H1 (cell line): ENCODE results near the gene DCXR. TPM values are rescaled to one million over a fixed set of nuclear protein-coding genes. Genes with fewer than 3 reads are reported as not detected.

ENCODE experiments used
- CTCF ChIA-PET: fragments of 300-600 bp; sonication (Branson Sonifier 250); formaldehyde crosslinking; loops from one replicate; lab custom pipeline; 2021; ENCODE audit not compliant: partially characterized antibody; lab: Charles Lee
- POLR2A ChIA-PET: fragments of 300-600 bp; sonication (Branson Sonifier 250); formaldehyde crosslinking; loops from one replicate; lab custom pipeline; 2021; ENCODE audit warnings: inconsistent platforms; ENCODE audit not compliant: partially characterized antibody; lab: Charles Lee
- DNase-seq, 2 experiments: peaks; one replicate each; pipeline versions ENCODE4 v3.0.0 to v3.0.0-alpha.2; 2010 to 2022; ENCODE audit warnings: low spot score in 2 of 2, low read depth in 1 of 2, mixed read lengths in 1 of 2
- FAIRE-seq: peaks from 2 replicates; lab custom pipeline; 2011; peaks lifted over from hg19 to GRCh38; lab: Jason Lieb, UNC
- H2AFZ ChIP-seq: 2 replicates; pipeline ENCODE4 v1.8.1; 2012; ENCODE audit warnings: low read length, inconsistent platforms
- H2AK5ac ChIP-seq: 2 replicates; pipeline ENCODE4 v1.6.1; 2013; ENCODE audit warnings: low read depth, low read length
- H2BK120ac ChIP-seq: replicated peaks from 2 replicates; pipeline ENCODE3; 2013; ENCODE audit warnings: low read depth, low read length, inconsistent platforms
- H2BK12ac ChIP-seq: 2 replicates; pipeline ENCODE4 v1.6.1; 2013; ENCODE audit warnings: low read depth, low read length
- H2BK15ac ChIP-seq: 2 replicates; pipeline ENCODE4 v1.6.1; 2013; ENCODE audit warnings: low read length
- H2BK20ac ChIP-seq: 2 replicates; pipeline ENCODE4 v1.6.1; 2013; ENCODE audit warnings: low read length
- H2BK5ac ChIP-seq: 2 replicates; pipeline ENCODE4 v1.6.1; 2013; ENCODE audit warnings: low read depth, low read length
- H3K14ac ChIP-seq: 2 replicates; pipeline ENCODE4 v1.6.1; 2013; ENCODE audit warnings: inconsistent platforms; ENCODE audit not compliant: insufficient read length
- H3K18ac ChIP-seq: 2 replicates; pipeline ENCODE4 v1.6.1; 2013; ENCODE audit warnings: low read length; ENCODE audit errors: extremely low read depth
- H3K23ac ChIP-seq: 2 replicates; pipeline ENCODE4 v1.6.1; 2013; ENCODE audit warnings: inconsistent platforms; ENCODE audit not compliant: insufficient read length
- H3K23me2 ChIP-seq: 2 replicates; pipeline ENCODE4 v1.6.1; 2013; ENCODE audit warnings: low read depth, low read length
- H3K27ac ChIP-seq: 2 replicates; pipeline ENCODE4 v1.6.1; 2011; ENCODE audit warnings: low read depth, low read length, inconsistent platforms
- H3K27me3 ChIP-seq, 4 experiments: replicated peaks in 1 of 4; 1 replicate in 1 of 4; 2 replicates in 3 of 4; pipeline versions ENCODE4 v1.6.1 to v1.8.1; 2011 to 2013; ENCODE audit warnings: low read length in 3 of 4, mild to moderate bottlenecking in 3 of 4, inconsistent platforms in 2 of 4, mixed read lengths in 2 of 4, moderate library complexity in 1 of 4; ENCODE audit not compliant: control insufficient read depth in 3 of 4, insufficient read depth in 3 of 4; ENCODE audit errors: extremely low read depth in 1 of 4
- H3K36me3 ChIP-seq, 4 experiments: 2 replicates each; pipeline versions ENCODE4 v1.6.1 to v1.8.1; 2011 to 2013; ENCODE audit warnings: mild to moderate bottlenecking in 4 of 4, low read length in 3 of 4, moderate library complexity in 2 of 4, control low read depth in 1 of 4, inconsistent platforms in 1 of 4; ENCODE audit not compliant: insufficient read depth in 4 of 4, control insufficient read depth in 2 of 4
- H3K4ac ChIP-seq: replicated peaks from 2 replicates; pipeline ENCODE3; 2013; ENCODE audit warnings: low read length, low read depth, mixed read lengths, inconsistent platforms; ENCODE audit not compliant: insufficient read length
- H3K4me1 ChIP-seq, 4 experiments: replicated peaks in 1 of 4; 1 replicate in 1 of 4; 2 replicates in 3 of 4; pipeline versions ENCODE4 v1.6.1 to v1.8.1; 2011 to 2013; ENCODE audit warnings: low read length in 3 of 4, inconsistent platforms in 2 of 4, mixed read lengths in 1 of 4; ENCODE audit not compliant: insufficient read depth in 4 of 4, control insufficient read depth in 3 of 4
- H3K4me2 ChIP-seq, 2 experiments: 2 replicates each; pipeline versions ENCODE4 v1.6.1 to v1.8.1; 2011 to 2013; ENCODE audit warnings: low read depth in 2 of 2, low read length in 2 of 2, control low read depth in 1 of 2, inconsistent platforms in 1 of 2, mild to moderate bottlenecking in 1 of 2; ENCODE audit not compliant: insufficient read depth in 1 of 2
- H3K4me3 ChIP-seq, 4 experiments: fragments of 200-600, 300-600 bp in 1 of 4; sonication (generic), shearing (Covaris generic), sonication (Bioruptor Twin) in 1 of 4; 2 replicates each; pipeline versions ENCODE4 v1.5.1 to v1.8.1; 2011 to 2016; ENCODE audit warnings: low read length in 4 of 4, low read depth in 3 of 4, control low read depth in 2 of 4, inconsistent platforms in 2 of 4, mild to moderate bottlenecking in 2 of 4, mixed read lengths in 1 of 4, moderate library complexity in 1 of 4; ENCODE audit not compliant: insufficient read depth in 2 of 4; ENCODE audit errors: extremely low read depth in 1 of 4
- H3K56ac ChIP-seq: replicated peaks from 2 replicates; pipeline ENCODE3; 2013; ENCODE audit warnings: low read depth, mild to moderate bottlenecking, mixed read lengths, low read length, inconsistent platforms; ENCODE audit not compliant: insufficient read length
- H3K79me1 ChIP-seq: 2 replicates; pipeline ENCODE4 v1.6.1; 2013; ENCODE audit warnings: low read depth, low read length, control low read depth
- H3K79me2 ChIP-seq, 2 experiments: 2 replicates each; pipeline versions ENCODE4 v1.6.1 to v1.8.1; 2012 to 2013; ENCODE audit warnings: low read length in 2 of 2, mild to moderate bottlenecking in 2 of 2, inconsistent platforms in 1 of 2; ENCODE audit not compliant: insufficient read depth in 2 of 2, control insufficient read depth in 1 of 2
- H3K9ac ChIP-seq, 4 experiments: replicated peaks in 1 of 4; 1 replicate in 1 of 4; 2 replicates in 3 of 4; pipeline versions ENCODE4 v1.6.1 to v1.8.1; 2011 to 2013; ENCODE audit warnings: low read depth in 3 of 4, low read length in 3 of 4, control low read depth in 2 of 4, mild to moderate bottlenecking in 2 of 4, moderate library complexity in 2 of 4, inconsistent platforms in 1 of 4; ENCODE audit errors: extremely low read depth in 1 of 4
- H3K9me3 ChIP-seq, 2 experiments: 2 replicates each; pipeline versions ENCODE4 v1.6.1 to v1.8.1; 2012 to 2013; ENCODE audit warnings: mild to moderate bottlenecking in 2 of 2, moderate library complexity in 2 of 2, control low read depth in 1 of 2, inconsistent platforms in 1 of 2, low read depth in 1 of 2, low read length in 1 of 2, mixed read lengths in 1 of 2; ENCODE audit not compliant: insufficient read depth in 2 of 2
- H4K20me1 ChIP-seq, 2 experiments: replicated peaks in 1 of 2; 2 replicates each; pipeline versions ENCODE3 to v1.8.1; 2011 to 2013; ENCODE audit warnings: inconsistent platforms in 2 of 2, low read length in 2 of 2, mild to moderate bottlenecking in 1 of 2; ENCODE audit not compliant: insufficient read depth in 2 of 2, control insufficient read depth in 1 of 2
- H4K5ac ChIP-seq: 2 replicates; pipeline ENCODE4 v1.6.1; 2013; ENCODE audit warnings: low read length, low read depth, mixed read lengths, inconsistent platforms; ENCODE audit not compliant: insufficient read length
- H4K8ac ChIP-seq: 2 replicates; pipeline ENCODE4 v1.8.0; 2013; ENCODE audit warnings: mild to moderate bottlenecking, moderate library complexity, low read length, inconsistent platforms; ENCODE audit not compliant: insufficient read depth; ENCODE audit errors: extremely low read depth
- H4K91ac ChIP-seq: replicated peaks from 2 replicates; pipeline ENCODE3; 2013; ENCODE audit warnings: low read length, mixed read lengths, inconsistent platforms; ENCODE audit not compliant: insufficient read length
- BACH1 ChIP-seq: IDR thresholded peaks from 2 replicates; pipeline ENCODE4 v1.6.1; 2012; ENCODE audit warnings: low read length, improper control_type of control experiment
- KDM1A ChIP-seq: fragments of 200-600, 300-600 bp; sonication (generic); IDR thresholded peaks from 2 replicates; pipeline ENCODE4 v1.7.1; 2016; ENCODE audit warnings: mild to moderate bottlenecking, low read length, borderline replicate concordance
- NANOG ChIP-seq: IDR thresholded peaks from 2 replicates; pipeline ENCODE4 v1.6.1; 2011; ENCODE audit warnings: low read length, low read depth, mild to moderate bottlenecking, inconsistent platforms; ENCODE audit not compliant: insufficient read depth, poor library complexity, severe bottlenecking
- TAF7 ChIP-seq: optimal IDR thresholded peaks from 2 replicates; pipeline ENCODE3; 2011; ENCODE audit warnings: low read depth, mild to moderate bottlenecking, inconsistent platforms, low read length, moderate library complexity, borderline replicate concordance
- WGBS, 2 experiments: shearing (Covaris generic) in 1 of 2; methylation state at CpG; one replicate each; pipeline versions ENCODE4 v1.1.6 to v1.1.7; 2013 to 2015; ENCODE audit warnings: low lambda C conversion rate in 2 of 2, mixed read lengths in 2 of 2, inconsistent platforms in 1 of 2, low coverage in 1 of 2, missing lambda C conversion rate in 1 of 2; ENCODE audit not compliant: insufficient replicate concordance in 2 of 2, insufficient coverage in 1 of 2, insufficient read length in 1 of 2; ENCODE audit errors: extremely low coverage in 1 of 2, missing lambda C conversion rate in 1 of 2; 5-methylcytosine and 5-hydroxymethylcytosine counted together
- polyA plus RNA-seq, 7 experiments: library from polyadenylated mRNA; depleted of rRNA in 3 of 7; stranded (reverse) in 5 of 7; unstranded in 2 of 7; fragments of >200 nt in 5 of 7; fragments of 200-250 nt in 2 of 7; gene quantifications; 1 replicate in 5 of 7; 2 replicates in 1 of 7; 4 replicates in 1 of 7; pipeline versions ENCODE4 v1.2.1 to v1.2.3, GENCODE V29; 2011 to 2013; ENCODE audit warnings: missing spikeins in 2 of 7, mixed read lengths in 2 of 7
- total RNA-seq: library from RNA; stranded (reverse); fragmentation: NEBNext Ultra II Directional; extraction: Animal tissue kit (Norgen Biotek cat#: 25700); gene quantifications from 2 replicates; pipeline ENCODE4 v1.2.1, GENCODE V29; 2021

The DCXR gene
- total and polyA plus RNA-seq, 2 of the 8 experiments (the other 6 are each of a cell fraction or from before 2014, with no cell fraction given): 96.3 to 212 TPM

- Histone ChIP-seq H4K20me1 (peaks cover 0 to 6% of the 10 kb centered on the region in 2 experiments), H2BK20ac (no peak overlapping the region), H4K8ac (peak overlapping the region; percentile 83), H3K79me2 (no peaks in the 10 kb centered on the region), H3K14ac (no peak overlapping the region), H2BK5ac (0 out of 2 replicates have a peak overlapping the region, but pooled peaks have one; percentile 52), H3K4ac (peak overlapping the region; percentile 95), H3K27ac (no peak overlapping the region), H3K9me3 (no peaks in the 10 kb centered on the region), H2BK12ac (peak overlapping the region; percentile 97; the same call in 1 of the 2 replicates), H3K27me3 (peaks cover 0 to 4% (median 0%) of the 10 kb centered on the region in 4 experiments; a peak in 1 of 7 replicates), H2AFZ (no peak overlapping the region), H3K23me2 (0 out of 2 replicates have a peak, but pooled peaks cover 3% of the 10 kb centered on the region), H3K4me3 (no peak overlapping the region), H4K5ac (peak overlapping the region; percentile 47), H3K18ac (peak overlapping the region; percentile 68), H4K91ac (peak overlapping the region; percentile 96), H3K56ac (no peak overlapping the region), H2AK5ac (no peak overlapping the region), H3K4me2 (no peak overlapping the region), H3K4me1 (peaks cover 0 to 15% (median 7%) of the 10 kb centered on the region in 4 experiments; a peak in 4 of 7 replicates), H3K36me3 (peaks cover 0 to 5% (median 2%) of the 10 kb centered on the region in 4 experiments; a peak in 3 of 8 replicates), H2BK15ac (no peak overlapping the region; the same call in 1 of the 2 replicates), H3K23ac (no peak overlapping the region), H3K79me1 (no peaks in the 10 kb centered on the region), H3K9ac (no peak overlapping the region), H2BK120ac (no peak overlapping the region)
- ChIA-PET CTCF (interaction anchor here (0.8 to 2.7 kb wide), 5 partner anchors 14 to 79 kb away, joined by 3 to 28 read pairs (median 3); no protein-coding TSS in a partner anchor), POLR2A (interaction anchor here (0.7 to 1.5 kb wide), 17 partner anchors 9 to 174 kb away, joined by 3 to 10 read pairs (median 3); partner anchors contain the start of genes CENPX, GPS1, LRRC45 and RAC3)
- TF ChIP-seq BACH1: no peak
- no peak for TF ChIP-seq KDM1A
- TF ChIP-seq NANOG: no peak
- TF ChIP-seq TAF7: no peak
- DNase-seq (peak in 1 of 2 experiments; percentile 57), FAIRE-seq (no peak)
- WGBS, 2 experiments: 84% methylated on average over 16 of the region's 16 CpGs; no CpG with 5 or more reads in 1 of the 2 experiments
These were observed 6.0 kb upstream of the DCXR start for GRCh38 chr17:82043507-82043906.
